AG09319 (cell line): ENCODE data around the gene PRKG1.

ENCODE experiments used
- DNase-seq: peaks from one replicate; pipeline ENCODE4 v3.0.0-alpha.2; 2010; ENCODE audit warnings: low read depth; ENCODE audit errors: extremely low read depth
- TF ChIP-seq, protein P1 (sequence below): IDR thresholded peaks from 2 replicates; pipeline ENCODE4 v1.5.1; 2011; ENCODE audit warnings: low read depth, mild to moderate bottlenecking, inconsistent platforms, low read length, moderate library complexity

The PRKG1 gene

GRCh38 chr10:51892965-51893658 is 818.8 kb downstream of the PRKG1 start:
- no peak for DNase-seq
- TF ChIP-seq, protein P1, sequence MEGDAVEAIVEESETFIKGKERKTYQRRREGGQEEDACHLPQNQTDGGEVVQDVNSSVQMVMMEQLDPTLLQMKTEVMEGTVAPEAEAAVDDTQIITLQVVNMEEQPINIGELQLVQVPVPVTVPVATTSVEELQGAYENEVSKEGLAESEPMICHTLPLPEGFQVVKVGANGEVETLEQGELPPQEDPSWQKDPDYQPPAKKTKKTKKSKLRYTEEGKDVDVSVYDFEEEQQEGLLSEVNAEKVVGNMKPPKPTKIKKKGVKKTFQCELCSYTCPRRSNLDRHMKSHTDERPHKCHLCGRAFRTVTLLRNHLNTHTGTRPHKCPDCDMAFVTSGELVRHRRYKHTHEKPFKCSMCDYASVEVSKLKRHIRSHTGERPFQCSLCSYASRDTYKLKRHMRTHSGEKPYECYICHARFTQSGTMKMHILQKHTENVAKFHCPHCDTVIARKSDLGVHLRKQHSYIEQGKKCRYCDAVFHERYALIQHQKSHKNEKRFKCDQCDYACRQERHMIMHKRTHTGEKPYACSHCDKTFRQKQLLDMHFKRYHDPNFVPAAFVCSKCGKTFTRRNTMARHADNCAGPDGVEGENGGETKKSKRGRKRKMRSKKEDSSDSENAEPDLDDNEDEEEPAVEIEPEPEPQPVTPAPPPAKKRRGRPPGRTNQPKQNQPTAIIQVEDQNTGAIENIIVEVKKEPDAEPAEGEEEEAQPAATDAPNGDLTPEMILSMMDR, result peak; percentile 29

- TF ChIP-seq, protein P1, result no peak
- DNase-seq, result peak; percentile 90
Measured at GRCh38 chr10:51894771-51895578, 820.7 kb downstream of the PRKG1 start.

GRCh38 chr10:51896849-51897248 is 822.6 kb downstream of the PRKG1 start:
- TF ChIP-seq, protein P1, result no peak
- DNase-seq, result peak; percentile 81

- no peak for DNase-seq
- TF ChIP-seq, protein P1, result no peak
Measured at GRCh38 chr10:51897560-51897959, 823.3 kb downstream of the PRKG1 start.

GRCh38 chr10:51900180-51900579 is 825.9 kb downstream of the PRKG1 start:
- TF ChIP-seq, protein P1, result no peak
- DNase-seq, result no peak

DNA sequence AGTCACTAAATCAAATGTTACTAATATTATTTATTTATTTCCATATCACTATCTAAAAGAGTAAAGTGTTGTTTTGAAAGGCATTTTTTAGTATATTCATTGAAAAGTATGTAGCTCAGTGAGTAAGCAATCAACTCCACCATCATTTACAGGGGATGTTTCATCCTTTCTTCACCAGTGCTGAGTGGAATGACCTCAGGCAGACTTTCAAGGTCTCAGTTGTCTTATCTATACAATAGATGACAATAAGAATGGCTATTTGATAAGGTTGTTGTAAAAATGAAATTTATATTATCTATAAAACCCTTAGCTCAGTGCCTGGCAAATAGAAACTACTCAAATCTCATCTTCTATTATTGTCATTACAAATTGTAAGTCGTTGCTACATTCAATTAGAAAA is 829.4 kb downstream of the PRKG1 start:
- TF ChIP-seq, protein P1, result no peak
- DNase-seq, result no peak

GRCh38 chr10:51905032-51905431 is 830.7 kb downstream of the PRKG1 start:
- TF ChIP-seq, protein P1, result no peak
- no peak for DNase-seq
